HFF-Myc (cell line): ENCODE data around the gene DNAJC4.

Experiments used
- DNase-seq: peaks from one replicate; pipeline ENCODE4 v3.0.0-alpha.2; 2011; ENCODE audit warnings: low read depth; ENCODE audit errors: extremely low read depth
- H3K4me3 ChIP-seq: replicated peaks from 2 replicates; pipeline ENCODE4 v1.5.1; 2011; ENCODE audit warnings: low read depth, mild to moderate bottlenecking, control low read depth, low read length
- CTCF ChIP-seq: IDR thresholded peaks from 2 replicates; pipeline ENCODE4 v1.5.1; 2012; ENCODE audit warnings: mild to moderate bottlenecking, low read depth, low read length, control low read depth; ENCODE audit errors: missing control alignments

DNAJC4 gene

GRCh38 chr11:64230171-64230984 is at the start of gene DNAJC4:
Gene DNAJC4, plus strand, starts transcription at chr11:64230548. Its CDS starts 307 bp downstream, at chr11:64230855.
- DNase-seq: no peak
- TF ChIP-seq CTCF: no peak
- H3K4me3 ChIP-seq: peak within 1 kb of the TSS; percentile 59

- H3K4me3 ChIP-seq: peak overlapping the region; percentile 18; the same call in 1 of the 2 replicates
- no peak for DNase-seq
- TF ChIP-seq CTCF: no peak
Measured at GRCh38 chr11:64180891-64181290, 49.5 kb upstream of the DNAJC4 start.

- H3K4me3 ChIP-seq: peak overlapping the region; percentile 18
- peak; percentile 86 for DNase-seq
Measured at GRCh38 chr11:64181506-64182411, 48.6 kb upstream of the DNAJC4 start.

GRCh38 chr11:64183890-64184289 is 46.5 kb upstream of the DNAJC4 start:
- peak overlapping the region; percentile 75 for H3K4me3 ChIP-seq
- no peak for TF ChIP-seq CTCF
- DNase-seq: no peak

More at GRCh38 chr11:64181506-64182411, 48.6 kb upstream of the DNAJC4 start:
- no peak for TF ChIP-seq CTCF

- H3K4me3 ChIP-seq: peak overlapping the region; percentile 75
- DNase-seq: no peak
- TF ChIP-seq CTCF: peak; percentile 18
Measured at GRCh38 chr11:64185175-64185692, 45.1 kb upstream of the DNAJC4 start.

- peak within 1 kb of the TSS; percentile 75 for H3K4me3 ChIP-seq
- peak; percentile 9 for TF ChIP-seq CTCF
- peak; percentile 100 for DNase-seq
Measured at GRCh38 chr11:64185693-64186491, 44.5 kb upstream of the DNAJC4 start, which contains the start of gene STIP1. Gene STIP1, plus strand, starts transcription at chr11:64186171. Its CDS starts 91 bp downstream, at chr11:64186262.
